Left ventricle myocardium inferior (tissue), 1 donor: ENCODE results near the gene CDC23. TPM values are rescaled to one million over a fixed set of nuclear protein-coding genes. Genes with fewer than 3 reads are reported as not detected.

Experiments
- DNase-seq: peaks from one replicate; pipeline ENCODE4 v3.0.0-alpha.2; 2020
- H3K27ac ChIP-seq: fragments of 200-600 bp; replicated peaks from 2 replicates; pipeline ENCODE4 v1.8.0; 2021
- H3K27me3 ChIP-seq: fragments of 200-600 bp; 2 replicates; pipeline ENCODE4 v1.8.0; 2021; ENCODE audit warnings: low read depth
- H3K36me3 ChIP-seq: fragments of 200-600 bp; 2 replicates; pipeline ENCODE4 v1.8.0; 2021
- H3K4me1 ChIP-seq: fragments of 200-600 bp; 2 replicates; pipeline ENCODE4 v1.8.0; 2021
- H3K4me3 ChIP-seq: fragments of 200-600 bp; 2 replicates; pipeline ENCODE4 v1.8.0; 2021; ENCODE audit warnings: mild to moderate bottlenecking, moderate library complexity
- H3K9me3 ChIP-seq: fragments of 200-600 bp; replicated peaks from 2 replicates; pipeline ENCODE4 v1.8.0; 2021
- intact Hi-C: fragments of 100-400 bp; cut with micrococcal nuclease; formaldehyde crosslinking; loops from one replicate; pipeline ENCODE4 v1.11.0; 2022
- total RNA-seq: library from RNA; stranded (reverse); fragmentation: NEBNext Ultra II Directional; extraction: Animal tissue kit (Norgen Biotek cat#: 25700); gene quantifications from one replicate; pipeline ENCODE4 v1.2.1, GENCODE V29; 2021
- TF ChIP-seq, protein P1 (sequence below): fragments of 200-600 bp; IDR thresholded peaks from 2 replicates; pipeline ENCODE4 v1.8.0; 2021; ENCODE audit warnings: antibody characterized with exemption, mild to moderate bottlenecking, borderline replicate concordance
- donor health status: DM: no; HTN: yes; CAD: no; lungs with severe emphysema.

CDC23 gene
- total RNA-seq, 1 donor from 2014 or later, result 20.2 TPM

DNA sequence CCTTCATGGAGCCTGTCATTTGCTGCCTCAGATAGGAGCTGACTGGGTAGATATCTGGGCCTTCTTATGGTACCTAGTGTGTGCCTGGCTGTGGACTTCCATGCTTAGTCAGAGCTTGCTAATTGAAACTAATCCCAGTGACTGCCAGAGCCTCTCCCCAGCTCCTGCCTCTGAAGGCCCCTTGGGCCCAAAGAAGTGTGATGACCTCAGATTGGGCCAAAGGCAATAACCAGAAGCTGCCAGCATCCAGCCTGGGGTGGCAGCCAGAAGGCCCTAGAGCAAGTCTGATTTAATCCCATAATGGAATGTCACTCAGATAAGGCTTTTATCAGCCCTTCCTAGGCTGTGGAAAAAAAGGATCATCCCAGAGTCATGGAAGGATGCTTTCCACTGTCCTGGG, 17.1 kb upstream of the CDC23 start:
- peaks cover 16% of the 10 kb centered on the region for H3K4me1 ChIP-seq
- peaks cover 17% of the 10 kb centered on the region for H3K9me3 ChIP-seq
- TF ChIP-seq, protein P1, sequence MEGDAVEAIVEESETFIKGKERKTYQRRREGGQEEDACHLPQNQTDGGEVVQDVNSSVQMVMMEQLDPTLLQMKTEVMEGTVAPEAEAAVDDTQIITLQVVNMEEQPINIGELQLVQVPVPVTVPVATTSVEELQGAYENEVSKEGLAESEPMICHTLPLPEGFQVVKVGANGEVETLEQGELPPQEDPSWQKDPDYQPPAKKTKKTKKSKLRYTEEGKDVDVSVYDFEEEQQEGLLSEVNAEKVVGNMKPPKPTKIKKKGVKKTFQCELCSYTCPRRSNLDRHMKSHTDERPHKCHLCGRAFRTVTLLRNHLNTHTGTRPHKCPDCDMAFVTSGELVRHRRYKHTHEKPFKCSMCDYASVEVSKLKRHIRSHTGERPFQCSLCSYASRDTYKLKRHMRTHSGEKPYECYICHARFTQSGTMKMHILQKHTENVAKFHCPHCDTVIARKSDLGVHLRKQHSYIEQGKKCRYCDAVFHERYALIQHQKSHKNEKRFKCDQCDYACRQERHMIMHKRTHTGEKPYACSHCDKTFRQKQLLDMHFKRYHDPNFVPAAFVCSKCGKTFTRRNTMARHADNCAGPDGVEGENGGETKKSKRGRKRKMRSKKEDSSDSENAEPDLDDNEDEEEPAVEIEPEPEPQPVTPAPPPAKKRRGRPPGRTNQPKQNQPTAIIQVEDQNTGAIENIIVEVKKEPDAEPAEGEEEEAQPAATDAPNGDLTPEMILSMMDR, result no peak
- peak; percentile 37 for DNase-seq
- no peaks in the 10 kb centered on the region for H3K36me3 ChIP-seq
- peak overlapping the region; percentile 69 for H3K27ac ChIP-seq
- no peaks in the 10 kb centered on the region for H3K27me3 ChIP-seq
- no peak overlapping the region for H3K4me3 ChIP-seq
- intact Hi-C loops, result no loop called here

DNA sequence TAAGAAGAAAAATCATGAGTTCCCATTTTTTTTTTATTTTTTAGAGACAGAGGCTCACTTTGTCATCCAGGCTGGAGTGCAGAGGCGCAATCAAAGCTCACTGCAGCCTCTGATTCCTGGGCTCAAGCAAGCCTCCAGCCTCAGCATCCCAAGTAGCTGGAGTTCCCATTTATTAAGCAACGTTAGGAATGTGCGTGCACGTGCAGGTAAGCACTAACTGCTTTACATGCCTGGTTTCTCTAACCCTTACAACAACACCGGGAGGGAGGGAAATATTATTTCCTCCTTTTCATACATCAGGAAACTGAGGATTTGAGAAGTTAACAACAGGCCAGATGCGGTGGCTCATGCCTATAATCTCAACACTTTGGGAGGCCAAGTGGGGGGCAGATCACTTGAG, 16.3 kb upstream of the CDC23 start:
- H3K27ac ChIP-seq, result no peak overlapping the region
- intact Hi-C loops, result no loop called here
- no peak overlapping the region for H3K4me3 ChIP-seq
- no peak for DNase-seq
- H3K4me1 ChIP-seq, result peaks cover 16% of the 10 kb centered on the region
- H3K36me3 ChIP-seq, result no peaks in the 10 kb centered on the region
- TF ChIP-seq, protein P1, result no peak
- H3K27me3 ChIP-seq, result no peaks in the 10 kb centered on the region
- H3K9me3 ChIP-seq, result peaks cover 17% of the 10 kb centered on the region

DNA sequence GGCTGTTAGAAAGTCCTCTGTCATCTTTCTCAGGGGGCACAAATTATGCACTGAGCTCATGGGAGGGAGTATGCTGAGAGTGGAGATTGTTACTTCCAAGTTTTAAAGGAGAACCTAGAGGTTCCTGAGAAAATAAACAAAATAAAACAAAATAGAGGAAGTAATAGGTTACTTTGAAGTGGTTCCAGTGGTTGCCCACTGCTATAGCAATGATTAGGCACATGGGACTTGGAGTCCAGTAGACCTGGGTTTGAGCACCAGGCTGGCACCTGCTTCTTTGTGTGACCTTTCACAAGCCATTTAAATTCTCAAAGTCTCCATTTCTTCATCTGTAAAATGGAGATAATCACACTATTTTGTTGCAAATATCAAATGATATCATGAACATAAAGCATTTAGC, 13.8 kb upstream of the CDC23 start:
- intact Hi-C loops, result no loop called here
- Histone ChIP-seq H3K9me3 (peaks cover 17% of the 10 kb centered on the region), H3K4me1 (peaks cover 16% of the 10 kb centered on the region), H3K4me3 (no peak overlapping the region), H3K36me3 (no peaks in the 10 kb centered on the region), H3K27me3 (no peaks in the 10 kb centered on the region), H3K27ac (no peak overlapping the region)
- no peak for DNase-seq
- TF ChIP-seq, protein P1, result no peak

DNA sequence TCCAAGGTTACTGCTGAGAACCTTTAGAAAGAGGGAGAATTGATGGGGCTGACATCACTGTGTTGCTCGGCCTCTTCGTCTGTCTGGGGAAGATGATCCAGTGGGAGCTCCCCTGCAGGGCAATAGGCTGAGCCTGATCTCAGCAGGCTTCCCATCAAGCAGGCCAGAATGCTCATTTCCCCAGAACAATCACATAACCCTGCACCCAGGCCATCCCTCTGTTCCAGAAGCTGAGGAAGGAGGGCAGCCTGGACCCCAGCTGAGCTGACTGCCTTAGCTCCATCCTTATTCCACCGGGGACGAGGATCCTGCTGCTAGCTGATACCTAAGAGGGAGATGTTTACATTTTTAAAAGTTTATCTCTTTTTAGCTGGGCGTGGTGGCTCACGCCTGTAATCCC, 11.6 kb upstream of the CDC23 start:
- DNase-seq, result no peak
- intact Hi-C loops, result no loop called here
- no peak overlapping the region for H3K27ac ChIP-seq
- TF ChIP-seq, protein P1, result no peak
- peaks cover 17% of the 10 kb centered on the region for H3K9me3 ChIP-seq
- H3K36me3 ChIP-seq, result no peaks in the 10 kb centered on the region
- H3K27me3 ChIP-seq, result no peaks in the 10 kb centered on the region
- no peak overlapping the region for H3K4me3 ChIP-seq
- H3K4me1 ChIP-seq, result peaks cover under 1% of the 10 kb centered on the region

DNA sequence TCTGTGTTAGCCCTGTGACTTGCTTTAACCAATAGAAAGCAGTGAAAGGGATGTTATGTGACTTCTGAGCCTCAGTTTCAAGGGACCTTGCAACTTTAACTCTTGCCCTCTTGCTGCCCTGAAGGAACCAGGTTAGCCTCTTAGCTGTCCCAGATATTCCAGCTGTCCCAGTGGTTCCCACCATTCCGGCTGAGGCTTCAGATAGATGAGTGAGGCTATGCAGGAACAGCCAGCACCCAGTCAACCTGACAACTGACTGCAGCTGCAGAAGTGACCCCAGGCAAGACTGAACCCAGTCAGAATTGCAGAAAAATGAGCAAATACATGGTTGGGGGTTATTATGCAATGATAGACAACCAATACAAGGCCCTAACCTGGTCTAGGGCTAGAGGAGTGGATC, 10.4 kb upstream of the CDC23 start:
- TF ChIP-seq, protein P1, result no peak
- intact Hi-C loops, result no loop called here
- no peak overlapping the region for H3K27ac ChIP-seq
- H3K9me3 ChIP-seq, result peaks cover 17% of the 10 kb centered on the region
- DNase-seq, result no peak
- H3K4me3 ChIP-seq, result no peak overlapping the region
- no peaks in the 10 kb centered on the region for H3K4me1 ChIP-seq
- no peaks in the 10 kb centered on the region for H3K36me3 ChIP-seq
- no peaks in the 10 kb centered on the region for H3K27me3 ChIP-seq

DNA sequence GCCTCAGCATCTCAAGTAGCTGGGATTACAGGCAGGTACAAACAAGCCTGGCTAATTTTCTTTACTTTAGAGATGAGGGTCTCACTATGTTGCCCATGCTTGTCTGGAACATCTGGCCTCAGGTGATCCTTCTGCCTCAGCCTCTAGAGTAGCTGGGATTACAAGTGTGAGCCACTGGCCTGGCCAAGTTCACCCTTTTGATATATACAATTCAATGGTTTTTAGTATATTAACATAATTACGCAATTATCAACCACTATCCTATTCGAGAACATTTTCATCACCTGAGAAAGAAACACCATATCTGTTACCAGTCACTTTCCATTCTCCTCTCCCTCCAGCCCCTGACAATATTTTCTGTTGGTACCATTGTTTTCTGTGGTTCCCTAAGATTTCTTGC, 3.7 kb upstream of the CDC23 start:
- Histone ChIP-seq H3K4me3 (no peak overlapping the region), H3K9me3 (no peaks in the 10 kb centered on the region), H3K36me3 (no peaks in the 10 kb centered on the region), H3K4me1 (peaks cover 19% of the 10 kb centered on the region), H3K27me3 (no peaks in the 10 kb centered on the region), H3K27ac (no peak overlapping the region)
- intact Hi-C loops, result no loop called here
- TF ChIP-seq, protein P1, result no peak
- no peak for DNase-seq
